DMS53 treated with DMSO at 0.1 percent for 48 hours (cell line): ENCODE data around the gene C15orf62.

Source experiments
- DNase-seq: peaks from one replicate; lab custom pipeline; 2025; ENCODE audit not compliant: unreplicated experiment; lab: John Stamatoyannopoulos, UW

Gene C15orf62

GRCh38 chr15:40755812-40756208 lies 14.0 kb upstream of the C15orf62 start:
- no peak for DNase-seq

GRCh38 chr15:40756938-40757337 lies 12.8 kb upstream of the C15orf62 start:
- no peak for DNase-seq

GRCh38 chr15:40759961-40760360 lies 9.8 kb upstream of the C15orf62 start:
- no peak for DNase-seq

GRCh38 chr15:40762919-40763800 lies 6.6 kb upstream of the C15orf62 start:
- DNase-seq = peak; percentile 65

- DNase-seq = no peak
These were observed 5.8 kb upstream of the C15orf62 start, which contains the start of gene GCHFR for GRCh38 chr15:40763801-40764628. TSS of gene GCHFR (plus strand) at chr15:40764068. CDS start at chr15:40764181, 113 bp downstream.

- DNase-seq = no peak
These were observed 5.1 kb upstream of the C15orf62 start for GRCh38 chr15:40764629-40765103.

- DNase-seq = no peak
These were observed 3.5 kb upstream of the C15orf62 start for GRCh38 chr15:40766194-40766815.

GRCh38 chr15:40766906-40767837 lies 2.6 kb upstream of the C15orf62 start:
- DNase-seq = no peak

GRCh38 chr15:40767838-40768500 lies 1.8 kb upstream of the C15orf62 start:
- no peak for DNase-seq

- DNase-seq = no peak
These were observed 1.1 kb upstream of the C15orf62 start for GRCh38 chr15:40768521-40769273.

GRCh38 chr15:40770147-40770721 lies 454 bp downstream of the C15orf62 start:
- DNase-seq = no peak

GRCh38 chr15:40771242-40771641 lies 1.5 kb downstream of the C15orf62 start:
- DNase-seq = no peak

GRCh38 chr15:40772014-40772413 lies 2.2 kb downstream of the C15orf62 start:
- no peak for DNase-seq

- DNase-seq = no peak
These were observed 3.7 kb downstream of the C15orf62 start for GRCh38 chr15:40773496-40773895.

GRCh38 chr15:40773902-40774301 lies 4.1 kb downstream of the C15orf62 start:
- DNase-seq = no peak

- DNase-seq = no peak
These were observed 5.2 kb downstream of the C15orf62 start for GRCh38 chr15:40775007-40775406.

- DNase-seq = no peak
These were observed 6.2 kb downstream of the C15orf62 start for GRCh38 chr15:40775740-40776536.
